Thyroid gland (tissue), 4 donors: ENCODE results near the gene DMD. TPM values are rescaled to one million over a fixed set of nuclear protein-coding genes. Genes with fewer than 3 reads are reported as not detected.

Experiments
- DNase-seq, 2 donors: peaks; one replicate each; pipeline ENCODE4 v3.0.0-alpha.2; 2019
- H3K27ac ChIP-seq, 3 donors: fragments of 200-600 bp; sonication (generic); 1 replicate in 2 of 3; 2 replicates in 1 of 3; pipeline ENCODE4 v1.5.1; 2016 to 2019; ENCODE audit warnings: mild to moderate bottlenecking in 1 of 3, moderate library complexity in 1 of 3
- H3K27me3 ChIP-seq: fragments of 200-600 bp; sonication (generic); one replicate; pipeline ENCODE4 v1.5.1; 2019
- H3K36me3 ChIP-seq, 2 donors: fragments of 200-600 bp; sonication (generic); one replicate each; pipeline ENCODE4 v1.5.1; 2016 to 2019
- H3K4me1 ChIP-seq, 2 donors: fragments of 200-600 bp; sonication (generic); one replicate each; pipeline ENCODE4 v1.5.1; 2017 to 2019
- H3K4me3 ChIP-seq, 3 donors: fragments of 200-600 bp; sonication (generic); replicated peaks in 1 of 3; 1 replicate in 2 of 3; 2 replicates in 1 of 3; pipeline ENCODE4 v1.5.1; 2016; ENCODE audit warnings: mild to moderate bottlenecking in 1 of 3
- H3K9me3 ChIP-seq: fragments of 200-600 bp; sonication (generic); one replicate; pipeline ENCODE4 v1.5.1; 2017
- POLR2A ChIP-seq, 2 donors: fragments of 450-650 bp; IDR thresholded peaks; one replicate each; pipeline ENCODE4 v1.6.1; 2017; ENCODE audit warnings: antibody characterized with exemption in 2 of 2, mild to moderate bottlenecking in 2 of 2, moderate library complexity in 1 of 2
- WGBS, 2 donors: methylation state at CpG; one replicate each; pipeline ENCODE4 v1.1.5; 2017; 5-methylcytosine and 5-hydroxymethylcytosine counted together
- intact Hi-C: fragments of 100-400 bp; cut with DNase I; formaldehyde crosslinking; loops from one replicate; pipeline ENCODE4 v1.15.1; 2023
- total RNA-seq, 4 donors: library from RNA; depleted of rRNA; stranded (reverse); fragments of >200 nt; gene quantifications; one replicate each; pipeline ENCODE4 v1.2.3, GENCODE V29; 2016
- TF ChIP-seq, protein P1 (sequence below), 6 experiments: fragments of 200-600 bp in 3 of 6; fragments of 450-650 bp in 3 of 6; sonication (generic) in 3 of 6; IDR thresholded peaks; one replicate each; pipeline ENCODE4 v1.5.1; 2016 to 2019; ENCODE audit warnings: antibody characterized with exemption in 6 of 6, mild to moderate bottlenecking in 2 of 6, inconsistent platforms in 1 of 6, moderate library complexity in 1 of 6

Gene DMD
- total RNA-seq, 4 donors from 2014 or later, result 16.5 to 24.0 (median 21.7) TPM

DNA sequence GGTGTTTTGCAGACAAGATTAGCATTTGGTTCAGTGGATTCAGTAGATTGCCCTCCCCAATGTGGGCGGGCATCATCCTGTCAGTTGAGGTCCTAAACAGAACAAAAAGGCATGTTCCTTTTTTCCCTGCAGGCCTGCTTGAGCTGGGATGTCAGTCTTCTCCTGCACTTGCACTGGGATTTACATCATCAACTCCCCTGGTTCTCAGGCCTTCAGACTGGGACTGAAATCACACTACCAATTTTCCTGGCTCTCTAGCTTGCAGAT lies 1860.6 kb downstream of the DMD start:
- no peaks in the 10 kb centered on the region for H3K4me1 ChIP-seq
- 100% methylated on average over 1 of the region's 1 CpG for WGBS, 2 donors
- no peaks in the 10 kb centered on the region for H3K27me3 ChIP-seq
- H3K9me3 ChIP-seq, result no peaks in the 10 kb centered on the region
- no peak for TF ChIP-seq POLR2A (IDR thresholded peaks at IDR 0.05)
- TF ChIP-seq, protein P1, sequence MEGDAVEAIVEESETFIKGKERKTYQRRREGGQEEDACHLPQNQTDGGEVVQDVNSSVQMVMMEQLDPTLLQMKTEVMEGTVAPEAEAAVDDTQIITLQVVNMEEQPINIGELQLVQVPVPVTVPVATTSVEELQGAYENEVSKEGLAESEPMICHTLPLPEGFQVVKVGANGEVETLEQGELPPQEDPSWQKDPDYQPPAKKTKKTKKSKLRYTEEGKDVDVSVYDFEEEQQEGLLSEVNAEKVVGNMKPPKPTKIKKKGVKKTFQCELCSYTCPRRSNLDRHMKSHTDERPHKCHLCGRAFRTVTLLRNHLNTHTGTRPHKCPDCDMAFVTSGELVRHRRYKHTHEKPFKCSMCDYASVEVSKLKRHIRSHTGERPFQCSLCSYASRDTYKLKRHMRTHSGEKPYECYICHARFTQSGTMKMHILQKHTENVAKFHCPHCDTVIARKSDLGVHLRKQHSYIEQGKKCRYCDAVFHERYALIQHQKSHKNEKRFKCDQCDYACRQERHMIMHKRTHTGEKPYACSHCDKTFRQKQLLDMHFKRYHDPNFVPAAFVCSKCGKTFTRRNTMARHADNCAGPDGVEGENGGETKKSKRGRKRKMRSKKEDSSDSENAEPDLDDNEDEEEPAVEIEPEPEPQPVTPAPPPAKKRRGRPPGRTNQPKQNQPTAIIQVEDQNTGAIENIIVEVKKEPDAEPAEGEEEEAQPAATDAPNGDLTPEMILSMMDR (IDR thresholded peaks at IDR 0.05), result no peak
- no peaks in the 10 kb centered on the region for H3K36me3 ChIP-seq
- no peak overlapping the region for H3K4me3 ChIP-seq
- intact Hi-C loops, result no loop called here
- no peak overlapping the region for H3K27ac ChIP-seq
- no peak for DNase-seq

DNA sequence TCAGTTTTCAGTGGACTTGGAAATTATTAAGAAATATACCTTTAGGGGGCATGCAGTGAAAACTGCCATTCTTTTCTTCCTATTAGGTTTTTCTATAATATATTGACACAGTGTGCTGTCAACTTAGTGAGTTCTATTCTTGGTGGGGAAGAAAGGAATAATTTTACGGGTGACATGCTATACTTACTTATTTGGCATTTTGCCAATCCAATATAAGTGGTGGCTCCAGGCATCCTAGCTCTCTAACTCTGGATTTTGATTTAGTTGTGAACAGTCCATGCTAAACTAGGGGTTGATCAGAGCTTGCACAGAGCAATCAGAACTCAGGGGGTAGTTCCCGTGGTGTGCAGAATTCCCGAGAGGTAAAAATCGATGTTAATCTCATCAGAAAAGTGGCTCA lies 1861.8 kb downstream of the DMD start:
- no peaks in the 10 kb centered on the region for H3K9me3 ChIP-seq
- H3K4me1 ChIP-seq, result no peaks in the 10 kb centered on the region
- H3K4me3 ChIP-seq, result no peak overlapping the region
- TF ChIP-seq, protein P1 (IDR thresholded peaks at IDR 0.05), result no peak
- TF ChIP-seq POLR2A (IDR thresholded peaks at IDR 0.05), result no peak
- intact Hi-C loops, result no loop called here
- DNase-seq, result no peak
- H3K27me3 ChIP-seq, result no peaks in the 10 kb centered on the region
- WGBS, 2 donors, result 78 to 81% methylated on average over 4 of the region's 4 CpGs
- H3K36me3 ChIP-seq, result no peaks in the 10 kb centered on the region
- H3K27ac ChIP-seq, result no peak overlapping the region

DNA sequence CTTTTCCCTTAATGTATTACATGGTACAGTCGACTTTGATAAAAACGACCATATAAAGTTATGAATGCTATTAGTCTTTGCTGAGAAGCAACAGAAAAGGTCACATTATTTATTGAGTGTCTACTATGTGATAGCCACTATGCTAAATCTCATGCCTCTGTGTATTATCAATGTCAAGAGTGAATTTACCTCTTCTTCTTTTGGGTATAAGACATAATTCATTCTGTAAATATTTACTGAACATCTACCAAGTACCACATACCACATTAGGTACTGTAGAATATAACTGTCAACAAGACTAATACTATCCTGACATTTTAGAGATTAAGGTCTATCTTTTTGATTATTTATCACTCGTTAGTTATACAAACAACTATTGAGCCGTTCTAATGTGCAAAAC lies 1870.8 kb downstream of the DMD start:
- intact Hi-C loops, result no loop called here
- Histone ChIP-seq H3K4me1 (no peaks in the 10 kb centered on the region), H3K9me3 (no peaks in the 10 kb centered on the region), H3K36me3 (no peaks in the 10 kb centered on the region), H3K27me3 (no peaks in the 10 kb centered on the region), H3K4me3 (no peak overlapping the region), H3K27ac (no peak overlapping the region)
- 83 to 89% methylated on average over 4 of the region's 4 CpGs for WGBS, 2 donors
- DNase-seq, result no peak
- no peak for TF ChIP-seq POLR2A (IDR thresholded peaks at IDR 0.05)
- TF ChIP-seq, protein P1 (IDR thresholded peaks at IDR 0.05), result no peak

DNA sequence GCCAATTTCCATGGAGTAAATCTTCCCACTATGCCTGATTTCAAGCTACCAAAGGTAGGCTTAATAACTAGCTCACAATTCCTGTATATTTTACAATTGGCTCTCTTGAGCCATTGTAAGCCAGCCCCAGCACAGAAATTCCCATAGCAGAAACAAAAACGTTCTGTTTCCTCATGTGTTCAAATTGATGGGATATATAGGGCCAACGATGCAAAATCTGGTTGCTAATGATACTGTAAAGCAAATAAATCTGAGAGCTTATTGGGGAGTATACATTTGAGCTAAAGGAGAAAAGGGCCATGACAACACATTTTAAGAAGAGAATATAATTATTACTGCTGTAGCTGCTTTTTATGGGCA lies 1872.4 kb downstream of the DMD start:
- H3K4me3 ChIP-seq, result no peak overlapping the region
- no peaks in the 10 kb centered on the region for H3K4me1 ChIP-seq
- DNase-seq, result no peak
- no peak overlapping the region for H3K27ac ChIP-seq
- whole genome bisulfite sequencing, 2 donors, result 63 to 65% methylated on average over 2 of the region's 2 CpGs
- H3K36me3 ChIP-seq, result no peaks in the 10 kb centered on the region
- intact Hi-C loops, result no loop called here
- no peaks in the 10 kb centered on the region for H3K27me3 ChIP-seq
- H3K9me3 ChIP-seq, result no peaks in the 10 kb centered on the region
- no peak for TF ChIP-seq POLR2A (IDR thresholded peaks at IDR 0.05)
- TF ChIP-seq, protein P1 (IDR thresholded peaks at IDR 0.05), result no peak

DNA sequence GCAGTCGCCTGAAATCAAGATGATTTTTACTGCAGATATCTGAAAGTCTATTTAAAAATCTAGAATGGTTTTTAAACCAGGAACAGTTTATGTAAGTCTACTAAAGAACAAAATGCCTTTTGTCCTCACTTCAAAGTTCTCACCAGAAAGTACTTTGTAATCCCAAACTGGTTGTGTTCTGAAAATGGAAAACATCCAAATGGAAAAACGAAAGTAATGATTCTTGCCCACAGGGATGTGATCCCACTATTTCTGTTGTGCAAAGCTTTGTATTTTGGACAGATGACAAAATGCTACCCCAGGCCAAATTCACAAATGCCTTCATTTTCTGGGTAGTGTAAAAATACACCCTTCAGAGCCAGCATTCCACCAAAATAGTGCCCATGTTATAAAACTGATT lies 1874.0 kb downstream of the DMD start:
- TF ChIP-seq POLR2A (IDR thresholded peaks at IDR 0.05), result no peak
- TF ChIP-seq, protein P1 (IDR thresholded peaks at IDR 0.05), result no peak
- WGBS, 2 donors, result 75 to 84% methylated on average over 2 of the region's 2 CpGs
- Histone ChIP-seq H3K4me3 (no peak overlapping the region), H3K9me3 (no peaks in the 10 kb centered on the region), H3K36me3 (no peaks in the 10 kb centered on the region), H3K27me3 (no peaks in the 10 kb centered on the region), H3K27ac (no peak overlapping the region), H3K4me1 (no peaks in the 10 kb centered on the region)
- DNase-seq, result no peak
- intact Hi-C loops, result no loop called here
